GM10248 (cell line): ENCODE results near the gene ZNF319.

Experiments
- CTCF ChIA-PET: fragments of 300-600 bp; sonication (Branson Sonifier 250); formaldehyde crosslinking; extraction: SDS; loops from one replicate; lab custom pipeline; 2021; ENCODE audit warnings: antibody characterized with exemption; lab: Yijun Ruan, JAX
- POLR2A ChIA-PET: fragments of 350-650 bp; sonication (Branson Sonifier 250); formaldehyde crosslinking; extraction: SDS; loops from one replicate; lab custom pipeline; 2020; ENCODE audit warnings: antibody characterized with exemption; lab: Yijun Ruan, JAX
- DNase-seq: peaks from one replicate; pipeline ENCODE4 v3.0.0; 2012; ENCODE audit errors: extremely low spot score
- TF ChIP-seq, protein P1 (sequence below): IDR thresholded peaks from 2 replicates; pipeline ENCODE4 v1.5.1; 2012; ENCODE audit warnings: mild to moderate bottlenecking, low read depth; ENCODE audit errors: extremely low read depth, missing control alignments, control extremely low read depth

Gene ZNF319

GRCh38 chr16:57949595-57950238 lies 50.8 kb downstream of the ZNF319 start:
- DNase-seq = no peak
- TF ChIP-seq, protein P1, sequence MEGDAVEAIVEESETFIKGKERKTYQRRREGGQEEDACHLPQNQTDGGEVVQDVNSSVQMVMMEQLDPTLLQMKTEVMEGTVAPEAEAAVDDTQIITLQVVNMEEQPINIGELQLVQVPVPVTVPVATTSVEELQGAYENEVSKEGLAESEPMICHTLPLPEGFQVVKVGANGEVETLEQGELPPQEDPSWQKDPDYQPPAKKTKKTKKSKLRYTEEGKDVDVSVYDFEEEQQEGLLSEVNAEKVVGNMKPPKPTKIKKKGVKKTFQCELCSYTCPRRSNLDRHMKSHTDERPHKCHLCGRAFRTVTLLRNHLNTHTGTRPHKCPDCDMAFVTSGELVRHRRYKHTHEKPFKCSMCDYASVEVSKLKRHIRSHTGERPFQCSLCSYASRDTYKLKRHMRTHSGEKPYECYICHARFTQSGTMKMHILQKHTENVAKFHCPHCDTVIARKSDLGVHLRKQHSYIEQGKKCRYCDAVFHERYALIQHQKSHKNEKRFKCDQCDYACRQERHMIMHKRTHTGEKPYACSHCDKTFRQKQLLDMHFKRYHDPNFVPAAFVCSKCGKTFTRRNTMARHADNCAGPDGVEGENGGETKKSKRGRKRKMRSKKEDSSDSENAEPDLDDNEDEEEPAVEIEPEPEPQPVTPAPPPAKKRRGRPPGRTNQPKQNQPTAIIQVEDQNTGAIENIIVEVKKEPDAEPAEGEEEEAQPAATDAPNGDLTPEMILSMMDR = no peak
- POLR2A ChIA-PET = no interaction called here
- CTCF ChIA-PET = interaction anchor here (0.8 kb wide), 1 partner anchor 23 kb away, joined by 3 read pairs; no protein-coding TSS in a partner anchor

GRCh38 chr16:57949013-57949412 lies 51.5 kb downstream of the ZNF319 start:
- CTCF ChIA-PET = no interaction called here
- POLR2A ChIA-PET = no interaction called here
- DNase-seq = no peak
- TF ChIP-seq, protein P1 = no peak

GRCh38 chr16:57948027-57948426 lies 52.4 kb downstream of the ZNF319 start:
- ChIA-PET POLR2A (no interaction called here), CTCF (no interaction called here)
- no peak for DNase-seq
- TF ChIP-seq, protein P1 = no peak

- TF ChIP-seq, protein P1 = no peak
- DNase-seq = no peak
- CTCF ChIA-PET = no interaction called here
- POLR2A ChIA-PET = no interaction called here
Measured at GRCh38 chr16:57947261-57947660, 53.2 kb downstream of the ZNF319 start.

GRCh38 chr16:57946181-57946801 lies 54.2 kb downstream of the ZNF319 start:
- no peak for DNase-seq
- TF ChIP-seq, protein P1 = no peak
- POLR2A ChIA-PET = no interaction called here
- CTCF ChIA-PET = no interaction called here

GRCh38 chr16:57945740-57946138 lies 54.7 kb downstream of the ZNF319 start:
- TF ChIP-seq, protein P1 = no peak
- ChIA-PET CTCF (no interaction called here), POLR2A (no interaction called here)
- no peak for DNase-seq
